Gastrocnemius medialis (tissue), 4 donors: ENCODE results near the gene CLSTN2. TPM values are rescaled to one million over a fixed set of nuclear protein-coding genes. Genes with fewer than 3 reads are reported as not detected.

ENCODE experiments used
- ATAC-seq, 2 donors: fragments of 150-250 bp; one replicate each; pipeline ENCODE4 v1.9.1; 2016
- DNase-seq, 2 donors: peaks; one replicate each; pipeline ENCODE4 v3.0.0-alpha.2; 2019
- H3K27ac ChIP-seq, 4 donors: fragments of 200-600 bp; sonication (generic); 1 replicate in 1 of 4; 2 replicates in 3 of 4; pipeline ENCODE4 v1.5.1; 2016 to 2018; ENCODE audit warnings: mild to moderate bottlenecking in 2 of 4, moderate library complexity in 1 of 4
- H3K27me3 ChIP-seq, 3 donors: fragments of 200-600 bp; sonication (generic) in 2 of 3; 1 replicate in 1 of 3; 2 replicates in 2 of 3; pipeline versions ENCODE4 v1.5.1 to v1.6.0; 2016 to 2019; ENCODE audit warnings: mild to moderate bottlenecking in 1 of 3, moderate library complexity in 1 of 3
- H3K36me3 ChIP-seq, 2 donors: fragments of 200-600 bp; sonication (generic) in 1 of 2; one replicate each; pipeline ENCODE4 v1.5.1; 2017 to 2018
- H3K4me1 ChIP-seq, 2 donors: fragments of 200-600 bp; sonication (generic) in 1 of 2; one replicate each; pipeline ENCODE4 v1.5.1; 2016 to 2017; ENCODE audit warnings: mild to moderate bottlenecking in 2 of 2
- H3K4me3 ChIP-seq, 4 donors: fragments of 200-600 bp; sonication (generic) in 3 of 4; 1 replicate in 1 of 4; 2 replicates in 3 of 4; pipeline ENCODE4 v1.5.1; 2016 to 2019; ENCODE audit warnings: mild to moderate bottlenecking in 2 of 4
- H3K9me3 ChIP-seq, 3 donors: fragments of 200-600 bp; sonication (generic) in 2 of 3; 1 replicate in 1 of 3; 2 replicates in 2 of 3; pipeline ENCODE4 v1.5.1; 2016 to 2019
- CTCF ChIP-seq, 5 experiments: fragments of 450-650 bp in 3 of 5; fragments of 200-600 bp in 2 of 5; sonication (generic) in 2 of 5; IDR thresholded peaks in 4 of 5; conservative IDR thresholded peaks in 1 of 5; 1 replicate in 4 of 5; 2 replicates in 1 of 5; pipeline ENCODE4 v1.5.1; 2016 to 2019; ENCODE audit warnings: antibody characterized with exemption in 5 of 5, mild to moderate bottlenecking in 3 of 5, moderate library complexity in 3 of 5
- POLR2A ChIP-seq, 2 donors: fragments of 450-650 bp; IDR thresholded peaks; one replicate each; pipeline ENCODE4 v1.6.1; 2017; ENCODE audit warnings: antibody characterized with exemption in 2 of 2, mild to moderate bottlenecking in 2 of 2, moderate library complexity in 2 of 2
- in situ Hi-C, 4 donors: fragments of 200-750 bp; cut with MboI; loops; one replicate each; pipeline versions ENCODE4 v1.15.0 to v1.8.0; 2017; ENCODE audit warnings: low sequenced_read_pairs in 4 of 4
- intact Hi-C: fragments of 100-400 bp; cut with DNase I; formaldehyde crosslinking; loops from one replicate; pipeline ENCODE4 v1.15.1; 2023; ENCODE audit warnings: low total_unique reads
- total RNA-seq, 4 donors: library from RNA; depleted of rRNA; stranded (reverse); fragments of >200 nt; gene quantifications; one replicate each; pipeline versions ENCODE4 v1.1.0 to v1.2.3, GENCODE V29; 2016

The CLSTN2 gene
- total RNA-seq, 4 donors from 2014 or later: 1.1 to 4.9 (median 4.0) TPM

- Histone ChIP-seq H3K36me3 (no peaks in the 10 kb centered on the region), H3K4me3 (no peak overlapping the region), H3K4me1 (no peaks in the 10 kb centered on the region), H3K27me3 (no peaks in the 10 kb centered on the region), H3K9me3 (no peaks in the 10 kb centered on the region), H3K27ac (no peak overlapping the region)
- in situ Hi-C loops (no loop called here), intact Hi-C loops (no loop called here)
- no peak for TF ChIP-seq POLR2A (IDR thresholded peaks at IDR 0.05)
- no peak for TF ChIP-seq CTCF (IDR thresholded peaks at IDR 0.05 in 4 of 5, conservative IDR thresholded peaks at IDR 0.05 in 1 of 5)
- no peak for ATAC-seq
- DNase-seq: no peak
Measured at GRCh38 chr3:140013220-140013619, 78.2 kb downstream of the CLSTN2 start.

GRCh38 chr3:140014831-140015495, 80.0 kb downstream of the CLSTN2 start:
- ATAC-seq (no peak), DNase-seq (no peak)
- H3K4me1 ChIP-seq: no peaks in the 10 kb centered on the region
- no peak for TF ChIP-seq POLR2A (IDR thresholded peaks at IDR 0.05)
- TF ChIP-seq CTCF (IDR thresholded peaks at IDR 0.05 in 4 of 5, conservative IDR thresholded peaks at IDR 0.05 in 1 of 5): no peak
- no peak overlapping the region for H3K27ac ChIP-seq
- no peak overlapping the region for H3K4me3 ChIP-seq
- intact Hi-C loops: no loop called here
- in situ Hi-C loops: no loop called here
- H3K27me3 ChIP-seq: no peaks in the 10 kb centered on the region
- no peaks in the 10 kb centered on the region for H3K9me3 ChIP-seq
- no peaks in the 10 kb centered on the region for H3K36me3 ChIP-seq

GRCh38 chr3:140015741-140016140, 80.8 kb downstream of the CLSTN2 start:
- H3K9me3 ChIP-seq: no peaks in the 10 kb centered on the region
- H3K4me1 ChIP-seq: no peaks in the 10 kb centered on the region
- no peak overlapping the region for H3K27ac ChIP-seq
- no peak for DNase-seq
- no peak overlapping the region for H3K4me3 ChIP-seq
- in situ Hi-C loops (no loop called here), intact Hi-C loops (no loop called here)
- no peaks in the 10 kb centered on the region for H3K27me3 ChIP-seq
- no peak for ATAC-seq
- TF ChIP-seq POLR2A (IDR thresholded peaks at IDR 0.05): no peak
- no peak for TF ChIP-seq CTCF (IDR thresholded peaks at IDR 0.05 in 4 of 5, conservative IDR thresholded peaks at IDR 0.05 in 1 of 5)
- H3K36me3 ChIP-seq: no peaks in the 10 kb centered on the region

- in situ Hi-C loops (no loop called here), intact Hi-C loops (no loop called here)
- DNase-seq (no peak), ATAC-seq (no peak)
- H3K4me3 ChIP-seq: no peak overlapping the region
- H3K36me3 ChIP-seq: no peaks in the 10 kb centered on the region
- H3K9me3 ChIP-seq: no peaks in the 10 kb centered on the region
- no peaks in the 10 kb centered on the region for H3K27me3 ChIP-seq
- TF ChIP-seq POLR2A (IDR thresholded peaks at IDR 0.05): no peak
- no peak for TF ChIP-seq CTCF (IDR thresholded peaks at IDR 0.05 in 4 of 5, conservative IDR thresholded peaks at IDR 0.05 in 1 of 5)
- H3K27ac ChIP-seq: no peak overlapping the region
- peaks cover 0 to 15% of the 10 kb centered on the region in 2 donors for H3K4me1 ChIP-seq
Measured at GRCh38 chr3:140018556-140018955, 83.6 kb downstream of the CLSTN2 start.

- no peaks in the 10 kb centered on the region for H3K36me3 ChIP-seq
- in situ Hi-C loops (no loop called here), intact Hi-C loops (no loop called here)
- no peaks in the 10 kb centered on the region for H3K9me3 ChIP-seq
- TF ChIP-seq POLR2A (IDR thresholded peaks at IDR 0.05): no peak
- no peak for TF ChIP-seq CTCF (IDR thresholded peaks at IDR 0.05 in 4 of 5, conservative IDR thresholded peaks at IDR 0.05 in 1 of 5)
- DNase-seq (no peak), ATAC-seq (no peak)
- H3K27me3 ChIP-seq: no peaks in the 10 kb centered on the region
- no peak overlapping the region for H3K4me3 ChIP-seq
- H3K4me1 ChIP-seq: peaks cover 0 to 15% of the 10 kb centered on the region in 2 donors
- no peak overlapping the region for H3K27ac ChIP-seq
Measured at GRCh38 chr3:140019946-140020345, 85.0 kb downstream of the CLSTN2 start.
